ENCODE measurements around the gene KRT13. TPM values are rescaled to one million over a fixed set of nuclear protein-coding genes. Genes with fewer than 3 reads are reported as not detected.

The KRT13 gene
- total and polyA plus RNA-seq, 10 of the 15 experiments (the other 5 are each of a cell fraction or from before 2014, with no cell fraction given), result not detected

DNA sequence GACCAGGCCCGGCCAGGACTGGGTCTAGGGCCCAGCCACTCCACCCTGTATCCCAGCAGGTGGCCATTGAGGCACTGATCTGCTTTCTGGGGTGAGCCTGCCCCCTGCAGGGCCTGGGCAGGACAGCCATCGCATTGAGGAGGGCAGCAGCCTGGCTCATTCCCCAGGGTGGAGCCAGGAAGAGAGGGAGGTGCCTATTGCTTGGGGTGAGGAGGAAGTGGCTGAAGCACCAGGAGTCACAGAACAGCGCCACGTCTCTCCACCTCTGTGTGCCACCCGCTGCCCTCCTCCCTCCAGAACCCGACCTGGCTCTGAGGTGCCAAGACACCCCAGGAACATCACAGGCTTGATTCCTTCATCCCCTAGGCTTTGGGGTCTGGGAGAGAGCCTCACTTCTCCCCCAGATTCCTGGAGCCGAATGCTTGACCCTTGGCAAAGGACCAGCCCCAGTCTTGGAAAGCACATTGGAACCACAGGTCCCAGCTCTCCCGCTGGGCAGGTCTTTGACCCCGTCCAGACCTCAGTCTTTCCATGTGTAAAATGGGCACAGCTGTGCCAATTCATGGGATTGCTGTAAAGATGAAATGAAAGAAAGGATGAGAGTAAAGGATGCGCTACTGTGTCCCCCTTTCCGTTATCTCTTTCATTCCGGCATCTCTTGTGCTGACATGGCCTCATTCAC, 8.5 kb downstream of the KRT13 start (continued):
- TF ChIP-seq PAX5 (IDR thresholded peaks at IDR 0.05; ENCODE audit: borderline replicate concordance, low read depth, low read length) (no peak), SP1 (IDR thresholded peaks at IDR 0.05; ENCODE audit: low read depth, low read length) (no peak), IRF4 (IDR thresholded peaks at IDR 0.05; ENCODE audit: low read depth, low read length) (no peak), TCF12 (IDR thresholded peaks at IDR 0.05; ENCODE audit: low read depth, low read length) (no peak), SMC3 (IDR thresholded peaks at IDR 0.05; ENCODE audit: borderline replicate concordance, low read length) (peak; percentile 14; the same call in 1 of the 2 replicates), RAD21 (IDR thresholded peaks at IDR 0.05; ENCODE audit: insufficient read depth, low read depth, low read length) (peak; percentile 47), TCF7 (IDR thresholded peaks at IDR 0.05; ENCODE audit: borderline replicate concordance) (no peak), STAT1 (conservative IDR thresholded peaks at IDR 0.05) (no peak), NFXL1 (IDR thresholded peaks at IDR 0.05; ENCODE audit: borderline replicate concordance) (no peak), SMARCA5 (IDR thresholded peaks at IDR 0.05) (no peak), RCOR1 (conservative IDR thresholded peaks at IDR 0.05; ENCODE audit: low read depth, low read length) (no peak), IKZF1 (conservative IDR thresholded peaks at IDR 0.05) (peak; percentile 25; the same call in 1 of the 2 replicates), RBBP5 (conservative IDR thresholded peaks at IDR 0.05) (no peak), SPI1 (IDR thresholded peaks at IDR 0.05; ENCODE audit: borderline replicate concordance, insufficient read depth, low read depth, low read length) (peak; percentile 29; the same call in 1 of the 2 replicates)
- TF ChIP-seq, protein P1, sequence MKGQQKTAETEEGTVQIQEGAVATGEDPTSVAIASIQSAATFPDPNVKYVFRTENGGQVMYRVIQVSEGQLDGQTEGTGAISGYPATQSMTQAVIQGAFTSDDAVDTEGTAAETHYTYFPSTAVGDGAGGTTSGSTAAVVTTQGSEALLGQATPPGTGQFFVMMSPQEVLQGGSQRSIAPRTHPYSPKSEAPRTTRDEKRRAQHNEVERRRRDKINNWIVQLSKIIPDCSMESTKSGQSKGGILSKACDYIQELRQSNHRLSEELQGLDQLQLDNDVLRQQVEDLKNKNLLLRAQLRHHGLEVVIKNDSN (IDR thresholded peaks at IDR 0.05; ENCODE audit: borderline replicate concordance, extremely low read length, insufficient read depth, low read depth, low read length), result no peak
- TF ChIP-seq, protein P2, sequence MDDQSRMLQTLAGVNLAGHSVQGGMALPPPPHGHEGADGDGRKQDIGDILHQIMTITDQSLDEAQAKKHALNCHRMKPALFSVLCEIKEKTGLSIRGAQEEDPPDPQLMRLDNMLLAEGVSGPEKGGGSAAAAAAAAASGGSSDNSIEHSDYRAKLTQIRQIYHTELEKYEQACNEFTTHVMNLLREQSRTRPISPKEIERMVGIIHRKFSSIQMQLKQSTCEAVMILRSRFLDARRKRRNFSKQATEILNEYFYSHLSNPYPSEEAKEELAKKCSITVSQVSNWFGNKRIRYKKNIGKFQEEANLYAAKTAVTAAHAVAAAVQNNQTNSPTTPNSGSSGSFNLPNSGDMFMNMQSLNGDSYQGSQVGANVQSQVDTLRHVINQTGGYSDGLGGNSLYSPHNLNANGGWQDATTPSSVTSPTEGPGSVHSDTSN (IDR thresholded peaks at IDR 0.05; ENCODE audit: insufficient replicate concordance, low read depth, low read length), result no peak
- TF ChIP-seq, protein P3, sequence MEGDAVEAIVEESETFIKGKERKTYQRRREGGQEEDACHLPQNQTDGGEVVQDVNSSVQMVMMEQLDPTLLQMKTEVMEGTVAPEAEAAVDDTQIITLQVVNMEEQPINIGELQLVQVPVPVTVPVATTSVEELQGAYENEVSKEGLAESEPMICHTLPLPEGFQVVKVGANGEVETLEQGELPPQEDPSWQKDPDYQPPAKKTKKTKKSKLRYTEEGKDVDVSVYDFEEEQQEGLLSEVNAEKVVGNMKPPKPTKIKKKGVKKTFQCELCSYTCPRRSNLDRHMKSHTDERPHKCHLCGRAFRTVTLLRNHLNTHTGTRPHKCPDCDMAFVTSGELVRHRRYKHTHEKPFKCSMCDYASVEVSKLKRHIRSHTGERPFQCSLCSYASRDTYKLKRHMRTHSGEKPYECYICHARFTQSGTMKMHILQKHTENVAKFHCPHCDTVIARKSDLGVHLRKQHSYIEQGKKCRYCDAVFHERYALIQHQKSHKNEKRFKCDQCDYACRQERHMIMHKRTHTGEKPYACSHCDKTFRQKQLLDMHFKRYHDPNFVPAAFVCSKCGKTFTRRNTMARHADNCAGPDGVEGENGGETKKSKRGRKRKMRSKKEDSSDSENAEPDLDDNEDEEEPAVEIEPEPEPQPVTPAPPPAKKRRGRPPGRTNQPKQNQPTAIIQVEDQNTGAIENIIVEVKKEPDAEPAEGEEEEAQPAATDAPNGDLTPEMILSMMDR (IDR thresholded peaks at IDR 0.05 in 2 of 3, conservative IDR thresholded peaks at IDR 0.05 in 1 of 3; ENCODE audit: control insufficient read depth in 2 of 3, extremely low read depth in 1 of 3, insufficient read depth in 1 of 3, low read depth in 3 of 3, low read length in 3 of 3), result peak; percentile 42 to 51 (median 51)
- TF ChIP-seq, protein P4, sequence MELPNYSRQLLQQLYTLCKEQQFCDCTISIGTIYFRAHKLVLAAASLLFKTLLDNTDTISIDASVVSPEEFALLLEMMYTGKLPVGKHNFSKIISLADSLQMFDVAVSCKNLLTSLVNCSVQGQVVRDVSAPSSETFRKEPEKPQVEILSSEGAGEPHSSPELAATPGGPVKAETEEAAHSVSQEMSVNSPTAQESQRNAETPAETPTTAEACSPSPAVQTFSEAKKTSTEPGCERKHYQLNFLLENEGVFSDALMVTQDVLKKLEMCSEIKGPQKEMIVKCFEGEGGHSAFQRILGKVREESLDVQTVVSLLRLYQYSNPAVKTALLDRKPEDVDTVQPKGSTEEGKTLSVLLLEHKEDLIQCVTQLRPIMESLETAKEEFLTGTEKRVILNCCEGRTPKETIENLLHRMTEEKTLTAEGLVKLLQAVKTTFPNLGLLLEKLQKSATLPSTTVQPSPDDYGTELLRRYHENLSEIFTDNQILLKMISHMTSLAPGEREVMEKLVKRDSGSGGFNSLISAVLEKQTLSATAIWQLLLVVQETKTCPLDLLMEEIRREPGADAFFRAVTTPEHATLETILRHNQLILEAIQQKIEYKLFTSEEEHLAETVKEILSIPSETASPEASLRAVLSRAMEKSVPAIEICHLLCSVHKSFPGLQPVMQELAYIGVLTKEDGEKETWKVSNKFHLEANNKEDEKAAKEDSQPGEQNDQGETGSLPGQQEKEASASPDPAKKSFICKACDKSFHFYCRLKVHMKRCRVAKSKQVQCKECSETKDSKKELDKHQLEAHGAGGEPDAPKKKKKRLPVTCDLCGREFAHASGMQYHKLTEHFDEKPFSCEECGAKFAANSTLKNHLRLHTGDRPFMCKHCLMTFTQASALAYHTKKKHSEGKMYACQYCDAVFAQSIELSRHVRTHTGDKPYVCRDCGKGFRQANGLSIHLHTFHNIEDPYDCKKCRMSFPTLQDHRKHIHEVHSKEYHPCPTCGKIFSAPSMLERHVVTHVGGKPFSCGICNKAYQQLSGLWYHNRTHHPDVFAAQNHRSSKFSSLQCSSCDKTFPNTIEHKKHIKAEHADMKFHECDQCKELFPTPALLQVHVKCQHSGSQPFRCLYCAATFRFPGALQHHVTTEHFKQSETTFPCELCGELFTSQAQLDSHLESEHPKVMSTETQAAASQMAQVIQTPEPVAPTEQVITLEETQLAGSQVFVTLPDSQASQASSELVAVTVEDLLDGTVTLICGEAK (IDR thresholded peaks at IDR 0.05; ENCODE audit: borderline replicate concordance), result no peak
